ENCODE results near the gene GTPBP4.

DNA sequence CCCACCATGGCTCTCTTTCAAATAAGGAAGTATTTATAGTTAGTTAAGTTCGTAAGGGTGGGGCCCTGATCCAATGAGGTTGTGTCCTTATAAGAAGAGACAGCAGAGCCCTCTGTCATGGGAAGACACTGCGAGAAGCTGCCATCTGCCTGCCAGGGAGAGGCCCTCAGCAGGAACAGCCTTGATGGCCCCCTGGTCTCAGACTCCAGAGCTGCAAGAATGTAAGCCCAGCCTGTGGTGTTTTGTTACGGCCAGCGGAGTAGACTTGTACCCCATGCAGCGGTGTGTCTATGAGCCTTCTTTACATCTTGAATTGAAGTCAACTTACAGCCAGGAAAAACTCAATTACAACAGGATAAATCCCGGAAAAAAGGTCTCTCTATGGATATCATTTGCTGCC lies 42.5 kb upstream of the GTPBP4 start:
- TF ChIP-seq, protein P1, sequence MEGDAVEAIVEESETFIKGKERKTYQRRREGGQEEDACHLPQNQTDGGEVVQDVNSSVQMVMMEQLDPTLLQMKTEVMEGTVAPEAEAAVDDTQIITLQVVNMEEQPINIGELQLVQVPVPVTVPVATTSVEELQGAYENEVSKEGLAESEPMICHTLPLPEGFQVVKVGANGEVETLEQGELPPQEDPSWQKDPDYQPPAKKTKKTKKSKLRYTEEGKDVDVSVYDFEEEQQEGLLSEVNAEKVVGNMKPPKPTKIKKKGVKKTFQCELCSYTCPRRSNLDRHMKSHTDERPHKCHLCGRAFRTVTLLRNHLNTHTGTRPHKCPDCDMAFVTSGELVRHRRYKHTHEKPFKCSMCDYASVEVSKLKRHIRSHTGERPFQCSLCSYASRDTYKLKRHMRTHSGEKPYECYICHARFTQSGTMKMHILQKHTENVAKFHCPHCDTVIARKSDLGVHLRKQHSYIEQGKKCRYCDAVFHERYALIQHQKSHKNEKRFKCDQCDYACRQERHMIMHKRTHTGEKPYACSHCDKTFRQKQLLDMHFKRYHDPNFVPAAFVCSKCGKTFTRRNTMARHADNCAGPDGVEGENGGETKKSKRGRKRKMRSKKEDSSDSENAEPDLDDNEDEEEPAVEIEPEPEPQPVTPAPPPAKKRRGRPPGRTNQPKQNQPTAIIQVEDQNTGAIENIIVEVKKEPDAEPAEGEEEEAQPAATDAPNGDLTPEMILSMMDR (IDR thresholded peaks at IDR 0.05) = no peak
- no peak for TF ChIP-seq POLR2A (IDR thresholded peaks at IDR 0.05)
